GM19023 (cell line): ENCODE data around the gene KRT79.
"Not testable (repeated sequence)": the region's sequence is repeated elsewhere in the genome, so short reads cannot be mapped to it uniquely, and the experiment has no call there.

Experiments
- ATAC-seq: cut with Tn5 transposase; IDR thresholded peaks from one replicate; pipeline ENCODE4 v1.9.1; 2021; ENCODE audit warnings: mild to moderate bottlenecking, moderate library complexity; ENCODE audit not compliant: unreplicated experiment

KRT79 gene

DNA sequence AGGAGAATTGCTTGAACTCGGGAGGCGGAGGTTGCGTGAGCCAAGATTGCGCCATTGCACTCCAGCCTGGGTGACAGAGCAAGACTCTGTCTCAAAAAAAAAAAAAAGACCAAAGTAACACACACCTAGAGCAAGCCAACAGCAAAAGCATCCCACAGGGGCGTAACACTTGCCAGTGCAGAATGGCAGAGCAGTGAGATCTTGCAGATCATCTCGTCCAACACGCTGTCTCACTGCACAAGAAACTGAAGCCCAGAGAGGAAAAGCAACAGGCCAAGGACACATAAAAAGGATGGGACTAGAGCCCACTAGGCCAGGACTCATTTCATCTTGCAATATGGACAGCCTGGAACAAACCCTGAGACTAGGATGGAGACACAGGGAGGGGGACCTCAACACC lies 27.4 kb upstream of the KRT79 start:
- no peak for ATAC-seq

DNA sequence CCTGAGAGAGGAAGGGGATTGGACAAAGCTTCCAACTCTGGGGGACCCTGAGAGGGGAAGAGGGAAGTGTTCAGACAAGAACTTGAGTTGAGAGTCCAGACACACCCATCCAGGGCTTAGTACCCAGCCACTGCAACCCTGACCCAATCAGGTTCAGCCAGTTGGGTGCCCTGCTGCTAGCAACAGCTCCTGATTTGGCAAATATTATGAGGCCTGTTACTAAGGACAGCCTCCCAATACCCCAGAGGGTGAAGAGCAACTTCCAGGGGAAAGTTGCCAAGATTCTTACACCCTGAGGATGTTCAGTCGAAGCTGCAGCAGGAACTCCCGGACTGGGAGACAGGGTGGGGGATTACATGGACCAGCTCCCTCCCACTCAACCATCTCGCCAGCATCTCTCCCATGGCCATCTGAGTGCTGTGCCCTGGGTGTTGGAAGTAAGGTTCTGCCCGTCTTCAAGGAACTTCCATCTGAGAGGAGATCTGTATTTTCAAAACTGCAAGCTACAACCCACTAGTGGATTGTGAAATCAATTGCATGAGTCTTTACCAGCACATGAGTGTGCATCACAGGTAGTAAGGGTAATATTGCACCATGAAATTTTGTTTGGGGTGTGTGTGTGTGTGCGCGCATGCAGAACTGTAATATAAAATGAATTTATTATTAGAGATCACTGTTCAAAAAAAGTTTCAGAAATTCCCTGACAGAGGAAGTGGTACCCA lies 26.2 kb upstream of the KRT79 start:
- no peak for ATAC-seq

DNA sequence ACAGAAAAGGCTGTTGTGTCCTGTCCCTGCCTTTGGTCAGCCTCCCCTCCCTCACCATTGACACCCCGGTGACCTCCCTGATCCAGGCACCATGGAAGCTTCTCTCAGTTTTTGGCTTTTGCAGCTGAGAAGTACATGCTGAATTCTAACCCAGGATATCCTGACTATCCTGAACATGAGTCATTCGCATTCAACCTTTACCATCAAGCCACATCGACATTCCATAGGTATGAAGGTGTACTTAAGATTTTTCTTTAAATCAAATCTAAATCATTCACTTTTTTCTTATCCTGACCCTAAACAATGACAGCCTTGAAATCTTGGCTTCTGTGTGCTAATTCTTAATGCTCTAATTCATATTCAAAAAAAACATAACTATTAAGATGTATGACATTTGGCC lies 23.4 kb upstream of the KRT79 start:
- ATAC-seq = no peak

DNA sequence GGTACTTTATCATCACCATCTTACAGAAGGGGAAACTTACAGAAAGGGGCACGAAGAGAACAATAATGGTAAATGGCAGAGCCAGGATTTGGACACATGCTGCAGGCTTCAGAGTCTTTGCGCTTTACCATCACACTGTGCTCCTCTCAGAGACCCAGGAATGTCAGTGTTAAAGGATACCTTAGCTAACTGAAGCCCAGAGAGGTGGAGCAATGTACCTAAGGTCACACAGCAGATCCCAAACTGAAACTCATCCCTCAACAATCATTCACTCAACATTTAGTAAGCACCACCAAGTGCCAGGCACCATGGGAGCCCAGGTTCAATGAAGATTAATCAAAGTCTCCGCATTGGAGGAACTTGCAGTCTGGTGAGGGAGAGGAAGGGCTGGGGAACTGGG lies 22.7 kb upstream of the KRT79 start:
- no peak for ATAC-seq

DNA sequence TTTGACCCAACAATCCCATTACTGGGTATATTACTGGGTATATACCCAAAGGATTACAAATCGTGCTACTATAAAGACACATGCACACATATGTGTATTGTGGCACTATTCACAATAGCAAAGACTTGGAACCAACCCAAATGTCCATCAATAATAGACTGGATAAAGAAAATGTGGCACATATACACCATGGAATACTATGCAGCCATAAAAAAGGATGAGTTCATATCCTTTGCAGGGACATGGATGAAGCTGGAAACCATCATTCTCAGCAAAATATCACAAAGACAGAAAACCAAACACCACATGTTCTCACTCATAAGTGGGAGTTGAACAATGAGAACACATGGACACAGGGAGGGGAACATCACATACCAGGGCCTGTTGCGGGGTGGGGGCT lies 22.0 kb upstream of the KRT79 start:
- ATAC-seq = not testable (repeated sequence)

DNA sequence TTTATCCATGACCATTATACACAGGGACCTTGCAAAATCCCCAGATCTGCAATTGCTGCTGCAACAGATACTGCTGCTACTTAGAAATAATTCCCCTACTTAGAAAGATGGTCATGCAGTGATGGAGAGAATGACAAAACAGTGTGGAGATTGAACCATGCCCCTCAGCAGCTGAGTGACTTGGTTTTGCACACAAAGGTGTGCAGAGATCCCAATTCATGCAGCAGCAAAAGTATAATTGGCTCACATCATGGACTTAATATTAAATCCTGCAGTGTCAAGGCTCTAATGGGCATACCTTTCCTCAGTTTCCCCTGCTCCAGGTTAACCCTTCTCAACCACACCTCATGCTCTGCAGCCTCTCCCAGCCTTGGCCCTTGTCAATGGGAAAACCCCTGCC lies 17.7 kb upstream of the KRT79 start:
- ATAC-seq = no peak

DNA sequence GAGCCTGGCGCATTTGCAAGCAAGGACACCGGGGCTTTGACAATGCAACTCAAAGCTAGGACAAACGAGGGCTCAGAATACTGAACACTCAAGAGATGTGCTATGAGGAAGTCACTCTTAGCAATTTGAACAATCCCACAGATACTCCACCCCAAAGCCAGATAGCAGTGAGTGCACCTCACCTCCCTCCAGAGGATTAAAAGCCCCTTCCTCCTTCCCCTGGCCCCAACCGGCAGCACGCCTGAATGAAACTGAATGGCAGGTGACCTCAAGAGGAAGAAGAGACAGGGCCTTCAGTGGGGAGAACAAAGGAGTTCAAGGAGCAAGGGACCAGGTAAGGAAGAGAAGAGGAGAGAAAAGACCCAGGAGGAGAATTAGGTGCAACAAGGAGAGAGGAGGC lies 16.6 kb upstream of the KRT79 start:
- no peak for ATAC-seq

DNA sequence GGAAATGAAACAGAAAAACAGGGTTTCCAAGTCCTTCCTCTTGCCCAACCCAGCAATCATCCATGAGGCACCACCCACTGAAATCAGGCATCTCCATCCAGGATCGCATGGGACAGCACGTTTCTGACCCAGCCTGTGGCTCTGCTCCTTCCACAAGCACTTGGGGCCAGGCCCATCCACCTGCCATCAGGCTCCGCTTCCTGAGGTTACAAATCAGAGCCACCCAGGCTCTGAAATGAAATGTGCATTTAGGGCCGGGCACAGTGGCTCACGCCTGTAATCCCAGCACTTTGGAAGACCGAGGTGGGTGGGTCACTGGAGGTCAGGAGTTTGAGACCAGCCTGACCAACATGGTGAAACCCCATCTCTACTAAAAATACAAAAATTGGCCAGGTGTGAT lies 15.4 kb upstream of the KRT79 start:
- ATAC-seq = no peak

DNA sequence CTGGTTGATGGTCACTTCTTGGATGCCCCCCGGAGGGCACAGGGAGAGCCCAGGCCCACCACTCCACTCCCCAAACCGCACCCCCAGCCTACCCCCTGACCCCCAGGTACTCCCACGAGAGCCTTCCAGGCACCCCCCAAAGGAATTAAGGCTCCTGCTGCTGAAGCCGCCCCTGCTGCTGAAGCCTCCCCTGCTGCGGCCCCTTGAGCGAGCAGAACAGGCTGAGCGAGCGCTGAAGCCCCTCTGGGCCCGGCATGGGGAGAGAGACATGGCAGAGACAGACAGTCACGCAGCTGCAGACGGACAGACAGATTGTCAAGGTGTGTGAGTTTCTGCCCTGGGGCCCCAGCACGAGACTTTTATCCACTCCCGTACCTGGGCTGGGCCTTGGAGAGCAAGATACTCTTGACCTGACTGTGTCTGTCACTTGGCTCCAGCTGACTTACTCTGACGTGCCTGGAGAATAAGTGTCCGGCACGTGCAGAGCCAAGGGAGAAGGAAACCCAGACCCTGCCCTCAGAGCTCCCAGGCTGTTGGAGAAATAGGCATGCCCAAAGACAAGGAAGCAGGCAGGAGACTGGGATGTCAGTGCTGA lies 14.6 kb upstream of the KRT79 start, which contains the start of gene KRT78:
Gene KRT78 (minus strand): TSS at position 334 of the 595 bp plus-strand sequence. CDS start 64 bp downstream, at position 270.
- ATAC-seq = no peak

DNA sequence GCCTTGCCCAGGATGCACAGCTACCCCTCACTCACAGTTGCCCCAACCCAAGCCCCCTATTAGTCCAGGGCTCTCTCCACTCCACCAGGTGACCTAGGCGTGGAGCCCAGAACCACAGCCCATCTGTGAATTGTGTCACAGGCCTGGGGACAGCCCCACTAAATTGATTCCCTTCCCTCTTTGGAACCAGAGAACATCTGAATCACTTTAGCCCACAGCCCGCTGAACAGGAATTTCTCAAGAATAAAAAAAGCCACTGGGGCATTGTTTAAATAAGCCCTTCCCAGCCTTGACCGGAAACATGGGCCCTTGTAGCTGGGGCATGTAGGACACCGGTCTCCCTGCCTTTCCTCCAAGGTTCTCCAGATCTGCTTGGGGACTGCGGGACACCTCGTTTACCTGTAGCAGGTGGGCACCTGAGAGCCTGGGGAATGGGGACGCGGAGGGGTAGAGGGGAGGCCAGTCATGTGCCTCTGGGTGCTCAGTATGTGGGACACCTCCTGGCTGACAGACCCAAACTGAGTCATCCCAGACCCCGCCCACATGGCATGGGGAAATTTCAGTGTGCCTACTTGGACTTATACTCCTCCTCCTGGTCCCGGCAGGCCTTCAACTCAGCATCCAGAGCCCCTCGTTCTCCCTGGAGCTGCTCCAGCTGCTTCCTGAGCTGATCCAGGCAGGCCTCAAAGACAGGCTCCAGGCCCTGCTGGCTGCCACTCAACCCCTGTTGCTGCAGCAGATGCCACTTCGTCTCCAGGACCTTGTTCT lies 13.4 kb upstream of the KRT79 start:
- no peak for ATAC-seq

DNA sequence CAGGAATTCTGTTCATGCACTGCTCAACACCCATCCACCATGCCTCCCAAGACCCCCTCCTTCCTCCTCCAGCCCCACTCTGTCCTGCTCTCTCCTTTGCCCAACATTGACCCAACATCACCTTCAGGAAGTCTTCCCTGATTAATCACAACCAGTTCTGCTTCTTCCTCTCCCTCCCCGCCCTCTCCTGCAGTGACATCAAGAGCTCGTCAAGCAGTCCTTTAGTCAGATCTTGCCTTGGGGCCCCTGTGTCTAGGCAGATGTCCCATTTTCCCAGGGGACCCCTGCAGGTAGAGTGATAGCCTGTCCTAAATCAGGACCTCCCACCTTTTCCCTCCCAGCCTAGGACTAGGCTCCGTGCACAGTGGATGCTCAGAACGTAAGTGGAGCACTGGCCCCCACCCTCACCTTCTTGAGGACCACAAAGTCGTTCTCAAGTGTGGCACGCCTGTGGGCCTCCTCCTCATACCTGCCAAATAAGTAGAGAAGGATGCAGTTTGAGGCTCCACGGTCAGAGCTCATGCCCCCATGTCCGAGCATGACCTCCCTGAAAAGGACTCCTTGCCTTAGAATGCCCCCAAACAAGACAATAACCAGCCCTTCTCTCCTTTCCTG lies 12.4 kb upstream of the KRT79 start:
- no peak for ATAC-seq

DNA sequence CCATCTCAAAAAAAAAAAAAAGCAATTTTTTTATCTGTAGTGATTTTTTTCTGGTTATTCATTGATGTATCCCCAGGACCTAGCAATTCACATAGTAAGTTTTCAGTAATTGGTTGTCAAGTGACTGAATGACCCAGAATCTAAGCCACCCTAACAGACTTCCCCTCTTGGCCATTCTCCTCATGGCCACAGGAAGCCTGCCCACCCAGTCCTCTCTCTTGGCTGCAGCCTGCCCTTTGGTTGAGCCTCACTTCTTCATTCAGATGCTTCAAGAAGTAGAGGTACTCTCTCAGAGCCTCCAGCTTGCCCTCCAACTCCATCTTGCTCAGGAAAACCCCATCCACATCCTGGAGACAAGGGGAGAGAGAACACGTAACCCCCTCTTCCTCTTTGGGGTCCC lies 11.8 kb upstream of the KRT79 start:
- no peak for ATAC-seq

DNA sequence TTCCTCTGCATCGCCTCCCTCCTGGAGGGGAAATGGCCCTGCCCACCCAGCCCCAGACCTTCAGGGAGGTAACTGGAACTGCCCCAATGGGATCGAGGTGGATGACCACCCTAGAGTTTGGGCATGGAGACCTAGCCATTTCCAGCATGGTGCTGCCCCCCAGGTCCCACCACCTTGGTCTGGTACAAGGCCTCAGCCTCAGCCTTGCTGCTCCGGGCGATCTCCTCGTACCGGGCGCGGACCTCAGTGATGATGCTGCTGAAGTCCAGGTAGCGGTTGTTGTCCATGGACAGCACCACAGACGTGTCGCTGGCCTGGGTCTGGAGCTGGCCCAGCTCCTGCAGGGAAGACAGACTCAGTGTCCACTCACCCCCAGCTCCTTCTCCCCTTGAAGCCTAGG lies 10.3 kb upstream of the KRT79 start:
- no peak for ATAC-seq

DNA sequence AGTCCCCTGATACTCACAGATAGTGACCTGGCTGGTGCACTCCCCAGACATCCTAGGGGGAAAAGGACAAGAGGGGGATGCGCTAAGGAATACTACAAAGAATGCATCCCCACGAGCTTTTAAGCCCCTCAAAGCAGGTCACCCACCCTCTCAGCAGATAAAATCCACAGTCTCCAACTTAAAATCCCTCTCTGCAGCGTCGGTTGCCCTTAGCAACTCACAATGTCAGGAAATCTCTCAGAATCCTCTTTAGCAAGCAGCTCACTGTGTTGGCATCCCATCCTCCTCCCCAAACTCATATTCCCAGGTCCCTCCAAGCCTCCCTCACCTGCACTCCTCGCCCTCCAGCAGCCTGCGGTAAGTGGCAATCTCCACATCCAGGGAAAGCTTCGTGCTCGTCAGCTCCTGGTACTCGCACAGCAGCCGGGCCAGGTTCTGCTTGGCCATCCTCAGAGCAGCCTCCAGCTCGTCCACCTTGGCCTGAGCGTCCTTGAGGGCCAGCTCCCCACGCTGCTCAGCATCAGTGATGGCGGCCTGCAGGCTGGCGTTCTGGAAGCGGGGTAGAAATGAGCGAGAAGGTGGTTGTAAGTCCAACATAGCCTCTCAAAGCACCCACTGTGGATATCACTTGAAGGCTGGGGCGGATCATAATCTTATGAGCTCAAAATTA lies 5.5 kb upstream of the KRT79 start:
- no peak for ATAC-seq

DNA sequence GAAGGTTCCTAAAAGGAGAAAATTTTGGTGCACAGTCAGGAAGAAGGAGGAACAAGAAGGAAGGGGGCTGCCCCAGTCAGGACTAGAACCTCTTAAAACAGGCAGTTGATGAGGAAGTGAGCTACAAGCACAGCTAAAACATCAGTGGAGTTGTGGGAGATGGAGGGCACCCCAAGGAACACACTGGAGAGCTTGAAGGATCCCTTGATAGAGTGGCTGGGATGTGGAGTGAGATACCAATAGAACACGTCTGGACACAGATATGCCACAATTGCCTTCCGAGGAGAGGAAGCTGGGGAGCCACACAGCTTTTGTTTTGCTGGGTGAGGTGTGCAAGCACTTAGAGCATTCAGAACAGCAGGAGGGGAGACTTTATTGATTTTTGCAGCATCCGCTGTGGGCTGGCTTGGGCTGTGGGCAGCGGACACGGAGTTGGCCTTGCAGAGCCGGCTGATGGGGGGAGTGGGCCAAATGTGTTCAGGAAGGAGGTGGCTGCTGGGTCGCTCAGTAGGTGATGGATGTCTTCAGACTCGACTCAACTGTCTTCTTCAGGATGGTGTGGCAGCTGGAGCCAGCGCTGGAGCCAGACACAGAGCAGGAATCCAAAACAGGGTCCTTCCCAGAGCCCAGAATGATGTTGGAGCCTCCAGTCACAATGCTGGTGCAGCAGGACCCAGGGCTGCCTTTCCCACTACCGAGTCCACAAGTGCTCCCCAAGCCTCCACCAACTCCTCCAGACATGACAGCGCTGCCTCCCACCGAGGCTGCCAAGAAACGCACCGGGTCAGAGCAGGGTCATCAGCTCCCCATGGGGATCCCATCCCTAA lies 4.7 kb upstream of the KRT79 start:
- ATAC-seq = no peak

DNA sequence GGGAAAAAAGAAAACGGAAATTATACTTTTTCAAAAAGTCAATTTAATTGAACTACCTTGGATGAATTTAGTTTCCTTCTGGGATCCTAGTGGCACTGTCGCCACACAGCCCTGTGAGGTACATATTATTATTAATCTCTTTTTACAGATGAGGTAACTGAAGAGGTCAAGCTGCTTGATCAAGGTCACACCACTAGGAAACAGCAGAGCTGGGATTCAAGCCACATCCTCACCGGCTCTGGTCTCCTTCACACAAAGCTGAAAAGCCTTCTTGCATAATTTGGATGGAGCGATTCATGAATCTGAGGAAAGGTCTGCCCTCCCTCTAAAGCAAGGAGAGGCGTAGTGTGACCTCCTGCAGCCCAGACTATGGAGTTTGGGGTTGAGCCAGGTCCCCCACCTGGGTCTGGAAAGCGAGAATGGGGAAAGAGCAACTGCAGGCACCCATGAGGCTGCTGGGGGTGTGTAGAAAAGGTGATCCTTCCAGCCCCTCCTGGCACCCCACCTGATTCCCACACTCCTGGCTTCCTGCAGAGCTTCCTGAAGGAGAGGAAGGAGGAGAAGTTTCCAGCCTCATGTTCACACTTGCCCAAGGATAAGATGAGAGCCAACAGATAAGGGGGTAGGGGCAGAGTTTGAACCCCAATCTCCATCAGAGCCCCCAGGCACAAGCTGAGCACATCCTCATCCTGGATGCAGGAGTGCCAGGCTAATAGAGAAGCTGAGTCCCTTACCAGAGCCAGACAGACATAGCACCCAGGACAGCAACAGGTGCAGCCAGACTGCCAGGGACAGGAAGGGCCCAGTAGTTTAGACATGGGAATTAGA lies 3.9 kb upstream of the KRT79 start:
- ATAC-seq = no peak

DNA sequence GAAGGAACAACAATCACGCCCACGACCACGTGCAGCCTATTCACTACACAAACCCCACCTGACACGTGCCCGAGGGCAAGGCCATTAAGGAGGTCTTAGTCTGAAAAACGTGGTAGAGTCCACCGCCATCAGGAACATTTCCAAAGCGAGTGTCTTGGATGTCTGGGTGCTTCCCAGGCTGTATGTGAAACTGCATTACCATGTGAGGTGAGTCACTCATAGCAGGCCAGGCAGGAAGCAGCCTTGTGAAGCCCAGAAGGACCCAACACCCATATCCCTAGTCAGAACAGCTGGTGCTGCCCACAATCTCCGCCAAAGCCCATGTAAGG lies 3.3 kb upstream of the KRT79 start:
- no peak for ATAC-seq

DNA sequence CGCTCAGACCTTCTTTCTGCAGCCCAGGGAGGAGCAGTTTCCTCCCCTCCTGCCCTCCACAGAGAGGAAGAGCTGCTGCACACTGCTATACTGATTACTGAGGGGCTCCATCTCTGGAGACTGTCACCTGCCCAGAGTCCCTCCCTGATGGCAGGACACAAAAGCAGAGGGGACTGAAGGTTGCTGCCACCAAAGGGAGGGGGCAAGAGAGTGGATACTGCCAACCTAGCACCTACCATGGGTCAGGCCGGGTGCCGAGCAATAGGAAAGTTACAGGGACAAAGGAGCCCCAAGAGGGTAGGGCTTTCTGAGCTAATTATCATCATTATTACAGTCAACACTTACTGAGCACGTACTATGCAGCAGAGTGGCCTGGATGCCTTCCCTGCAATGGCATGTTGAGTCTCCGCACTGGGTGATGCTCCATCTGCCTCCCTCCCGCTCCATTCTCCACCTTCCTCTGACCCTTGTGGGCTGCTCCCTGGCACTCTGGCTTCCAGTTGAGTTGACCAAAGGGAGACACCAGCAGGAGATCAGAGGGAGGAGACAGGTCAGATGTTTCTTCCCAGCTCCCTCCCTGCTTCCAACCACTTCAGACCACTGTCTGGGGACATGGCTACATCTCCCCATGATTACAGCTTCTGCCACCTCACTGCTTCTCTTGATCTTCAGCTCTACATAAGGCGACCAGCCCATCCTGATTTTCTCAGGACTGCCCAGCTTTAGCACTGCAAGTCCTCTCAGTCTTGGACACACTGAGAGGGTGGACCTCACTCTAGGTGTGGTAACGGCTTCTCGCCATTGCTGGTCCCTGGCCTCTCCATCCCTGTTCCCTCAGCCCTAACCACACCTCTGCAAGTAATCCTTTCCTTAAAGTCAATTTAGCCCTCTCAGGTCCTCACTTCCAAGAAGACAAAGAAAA lies 2.6 kb upstream of the KRT79 start:
- ATAC-seq = no peak
